Measurements from ENCODE around the gene DPYSL3. TPM values are rescaled to one million over a fixed set of nuclear protein-coding genes. Genes with fewer than 3 reads are reported as not detected.

Gene DPYSL3
- total and polyA plus RNA-seq, 2 donors (not counting 3 experiments of a cell fraction or from before 2014, with no cell fraction given) = 80.3 to 146 TPM

GRCh38 chr5:147434049-147434448 is 75.8 kb downstream of the DPYSL3 start:
- CTCF ChIA-PET = interaction anchor here (0.5 to 0.6 kb wide), 2 partner anchors 145 to 193 kb away, joined by 3 read pairs; no protein-coding TSS in a partner anchor
- Histone ChIP-seq H3K9ac (replicated peaks; ENCODE audit: extremely low read depth, insufficient read depth, low read length) (no peak overlapping the region), H3K4me3 (replicated peaks in 1 of 3; ENCODE audit: insufficient read depth in 1 of 3, low read depth in 1 of 3, low read length in 3 of 3) (no peak overlapping the region), H3K4me2 (ENCODE audit: insufficient read depth, low read length) (no peak overlapping the region), H3K27me3 (ENCODE audit: control insufficient read depth in 2 of 2, insufficient read depth in 2 of 2, low read length in 2 of 2) (no peaks in the 10 kb centered on the region), H3K27ac (ENCODE audit: insufficient read depth, low read depth, low read length) (no peak overlapping the region), H3K36me3 (ENCODE audit: control insufficient read depth in 2 of 2, extremely low read depth in 1 of 2, insufficient read depth in 2 of 2, low read length in 2 of 2) (no peaks in the 10 kb centered on the region), H3K9me1 (replicated peaks; ENCODE audit: control insufficient read depth, extremely low read depth, insufficient read depth, low read length) (no peaks in the 10 kb centered on the region), H2AFZ (ENCODE audit: low read depth, low read length) (no peak overlapping the region), H4K20me1 (replicated peaks; ENCODE audit: control insufficient read depth, extremely low read depth, insufficient read depth, low read length) (no peaks in the 10 kb centered on the region), H3K79me2 (ENCODE audit: control insufficient read depth, insufficient read depth, low read length) (peaks cover 41% of the 10 kb centered on the region), H3K9me3 (replicated peaks; ENCODE audit: control insufficient read depth, insufficient read depth, low read length) (no peaks in the 10 kb centered on the region), H3K4me1 (ENCODE audit: control insufficient read depth, extremely low read depth, insufficient read depth, low read length) (no peaks in the 10 kb centered on the region)
- DNase-seq (ENCODE audit: low read depth, low spot score) (no peak), FAIRE-seq (no peak)
- POLR2A ChIA-PET = no interaction called here
- TF ChIP-seq EZH2 (IDR thresholded peaks at IDR 0.05; ENCODE audit: borderline replicate concordance, low read depth, low read length, severe bottlenecking) (no peak), POLR2A (IDR thresholded peaks at IDR 0.05; ENCODE audit: low read depth, low read length) (no peak), JUN (IDR thresholded peaks at IDR 0.05; ENCODE audit: borderline replicate concordance, insufficient read depth, insufficient read length, low read depth) (no peak), GATA2 (IDR thresholded peaks at IDR 0.05; ENCODE audit: insufficient read depth, insufficient read length, low read depth, low read length) (no peak), FOS (IDR thresholded peaks at IDR 0.05; ENCODE audit: borderline replicate concordance, insufficient read depth, low read length) (no peak), MYC (IDR thresholded peaks at IDR 0.05; ENCODE audit: low read depth, low read length) (no peak), POLR2AphosphoS5 (IDR thresholded peaks at IDR 0.05; ENCODE audit: insufficient read depth, low read depth, low read length) (no peak)
- TF ChIP-seq, protein P1, sequence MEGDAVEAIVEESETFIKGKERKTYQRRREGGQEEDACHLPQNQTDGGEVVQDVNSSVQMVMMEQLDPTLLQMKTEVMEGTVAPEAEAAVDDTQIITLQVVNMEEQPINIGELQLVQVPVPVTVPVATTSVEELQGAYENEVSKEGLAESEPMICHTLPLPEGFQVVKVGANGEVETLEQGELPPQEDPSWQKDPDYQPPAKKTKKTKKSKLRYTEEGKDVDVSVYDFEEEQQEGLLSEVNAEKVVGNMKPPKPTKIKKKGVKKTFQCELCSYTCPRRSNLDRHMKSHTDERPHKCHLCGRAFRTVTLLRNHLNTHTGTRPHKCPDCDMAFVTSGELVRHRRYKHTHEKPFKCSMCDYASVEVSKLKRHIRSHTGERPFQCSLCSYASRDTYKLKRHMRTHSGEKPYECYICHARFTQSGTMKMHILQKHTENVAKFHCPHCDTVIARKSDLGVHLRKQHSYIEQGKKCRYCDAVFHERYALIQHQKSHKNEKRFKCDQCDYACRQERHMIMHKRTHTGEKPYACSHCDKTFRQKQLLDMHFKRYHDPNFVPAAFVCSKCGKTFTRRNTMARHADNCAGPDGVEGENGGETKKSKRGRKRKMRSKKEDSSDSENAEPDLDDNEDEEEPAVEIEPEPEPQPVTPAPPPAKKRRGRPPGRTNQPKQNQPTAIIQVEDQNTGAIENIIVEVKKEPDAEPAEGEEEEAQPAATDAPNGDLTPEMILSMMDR (IDR thresholded peaks at IDR 0.05; ENCODE audit: extremely low read depth in 1 of 2, insufficient read depth in 1 of 2, low read depth in 1 of 2, low read length in 2 of 2) = no peak
- TF ChIP-seq, protein P2, sequence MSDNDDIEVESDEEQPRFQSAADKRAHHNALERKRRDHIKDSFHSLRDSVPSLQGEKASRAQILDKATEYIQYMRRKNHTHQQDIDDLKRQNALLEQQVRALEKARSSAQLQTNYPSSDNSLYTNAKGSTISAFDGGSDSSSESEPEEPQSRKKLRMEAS (IDR thresholded peaks at IDR 0.05; ENCODE audit: insufficient read depth, insufficient read length) = no peak
- BruUV-seq (replicated peaks) = no TSS peak
- dilution Hi-C loops (cut with MboI; ENCODE audit: extremely low pct_ligation_motif_present, low sequenced_read_pairs) = no loop called here
- intact Hi-C loops (cut with micrococcal nuclease) = no loop called here
